NT2/D1 (cell line): Measurements from ENCODE around the gene AMH.

Experiments used
- SUZ12 ChIP-seq: IDR thresholded peaks from 2 replicates; pipeline ENCODE4 v1.6.1; 2011; ENCODE audit not compliant: insufficient read length, insufficient read depth; ENCODE audit errors: extremely low read depth
- YY1 ChIP-seq: IDR thresholded peaks from 2 replicates; pipeline ENCODE4 v1.6.1; 2011; ENCODE audit not compliant: insufficient read length, insufficient read depth
- ZNF274 ChIP-seq: IDR thresholded peaks from 2 replicates; pipeline ENCODE4 v1.6.1; 2011; ENCODE audit warnings: mild to moderate bottlenecking, low read depth, low read length

GRCh38 chr19:2268480-2268830, 19.3 kb downstream of the AMH start:
- TF ChIP-seq YY1 (no peak), ZNF274 (no peak), SUZ12 (no peak)
